ENCODE results near the gene LILRA2. TPM values are rescaled to one million over a fixed set of nuclear protein-coding genes. Genes with fewer than 3 reads are reported as not detected.
"Not testable (repeated sequence)": the region's sequence is repeated elsewhere in the genome, so short reads cannot be mapped to it uniquely, and the experiment has no call there.

The LILRA2 gene
- total RNA-seq, 1 experiment from 2014 or later = not detected

GRCh38 chr19:54624934-54625730, 51.5 kb downstream of the LILRA2 start:
- H2BK15ac ChIP-seq (ENCODE audit: low read depth, low read length); DNase-seq; H2BK20ac ChIP-seq (ENCODE audit: low read depth, low read length, poor library complexity, severe bottlenecking); H3K4me1 Mint-ChIP-seq; H3K79me2 ChIP-seq (ENCODE audit: insufficient read depth, low read length); H3K27ac Mint-ChIP-seq; H2BK12ac ChIP-seq (ENCODE audit: insufficient read length, low read depth, low read length); H2BK120ac ChIP-seq (ENCODE audit: low read depth, low read length, poor library complexity, severe bottlenecking); H4K20me1 ChIP-seq (ENCODE audit: control insufficient read depth, insufficient read depth, insufficient read length); H4K8ac ChIP-seq (replicated peaks; ENCODE audit: insufficient read length, low read depth, low read length); H4K5ac ChIP-seq (ENCODE audit: insufficient read length, low read depth, low read length); H3K18ac ChIP-seq (ENCODE audit: insufficient read length, low read depth, low read length); H3K27me3 Mint-ChIP-seq (ENCODE audit: low read depth); H3K4ac ChIP-seq (ENCODE audit: low read depth, low read length); H3K56ac ChIP-seq (ENCODE audit: insufficient read length, low read depth, low read length); H3K79me1 ChIP-seq (ENCODE audit: insufficient read depth, low read depth, low read length, poor library complexity, severe bottlenecking); H4K91ac ChIP-seq (ENCODE audit: insufficient read length, low read depth, low read length); H3K4me2 ChIP-seq (ENCODE audit: insufficient read depth, insufficient read length, low read length); H3K9ac ChIP-seq (ENCODE audit: extremely low read depth, insufficient read length, low read length); H3K23ac ChIP-seq (ENCODE audit: insufficient read length, low read depth, low read length); H3K23me2 ChIP-seq (ENCODE audit: insufficient read length, low read depth, low read length, poor library complexity, severe bottlenecking); H3K27ac ChIP-seq (ENCODE audit: insufficient read length, low read depth, low read length); H3K4me1 ChIP-seq (ENCODE audit: insufficient read depth, low read length); H3T11ph ChIP-seq (ENCODE audit: low read length); H2AFZ ChIP-seq (ENCODE audit: low read length); H3K4me3 Mint-ChIP-seq; H3K27me3 ChIP-seq (ENCODE audit: insufficient read depth, low read length); H2BK5ac ChIP-seq (ENCODE audit: insufficient read length, low read length); H3K14ac ChIP-seq (ENCODE audit: insufficient read depth, low read length); H2AK5ac ChIP-seq (ENCODE audit: insufficient read length, low read length): not testable (repeated sequence)
- Mint-ChIP-seq H3K36me3 (ENCODE audit: insufficient read depth in 1 of 3, low read depth in 3 of 3) (peaks cover 0 to 35% (median 23%) of the 10 kb centered on the region in 3 experiments; a peak in 5 of 7 replicates), H3K9me3 (peaks cover 85 to 87% of the 10 kb centered on the region in 2 experiments)
- no CpG with 5 or more reads among the region's 15 CpGs for WGBS (ENCODE audit: extremely low coverage, insufficient read length, low lambda C conversion rate)
- peaks cover 75% of the 10 kb centered on the region for H3K9me3 ChIP-seq (ENCODE audit: control insufficient read depth, low read depth, low read length)
